ENCODE results near the gene DGAT2L6.

Gene DGAT2L6, protein sequence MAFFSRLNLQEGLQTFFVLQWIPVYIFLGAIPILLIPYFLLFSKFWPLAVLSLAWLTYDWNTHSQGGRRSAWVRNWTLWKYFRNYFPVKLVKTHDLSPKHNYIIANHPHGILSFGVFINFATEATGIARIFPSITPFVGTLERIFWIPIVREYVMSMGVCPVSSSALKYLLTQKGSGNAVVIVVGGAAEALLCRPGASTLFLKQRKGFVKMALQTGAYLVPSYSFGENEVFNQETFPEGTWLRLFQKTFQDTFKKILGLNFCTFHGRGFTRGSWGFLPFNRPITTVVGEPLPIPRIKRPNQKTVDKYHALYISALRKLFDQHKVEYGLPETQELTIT

DNA sequence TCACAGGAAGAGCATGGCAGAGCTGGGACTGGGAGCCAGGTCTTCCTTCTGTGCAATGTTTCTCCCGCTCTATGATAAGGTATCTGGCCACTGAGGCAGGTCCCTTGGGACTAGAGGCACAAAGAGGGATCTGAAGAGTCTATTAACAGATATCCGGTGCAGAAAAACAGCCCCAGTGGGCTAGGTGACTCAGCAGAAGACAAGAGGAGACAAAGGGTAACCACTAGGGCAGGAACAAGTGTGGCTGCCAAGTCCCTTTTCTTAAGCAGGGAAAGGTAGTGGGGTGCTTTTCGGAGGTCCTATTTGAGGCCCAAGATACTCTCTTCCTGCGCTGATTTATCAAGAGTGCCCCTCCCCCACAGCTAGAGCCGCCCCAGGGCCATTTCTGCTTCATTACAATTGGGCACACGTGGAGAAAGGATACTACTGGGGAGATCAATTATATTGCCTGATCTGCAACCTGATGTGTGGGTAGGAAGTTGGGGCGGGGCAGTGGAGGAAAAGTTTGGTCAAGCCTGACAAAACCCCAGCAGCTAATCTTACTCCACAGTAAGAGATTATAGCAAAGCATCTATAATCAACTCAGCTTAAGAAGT lies at the start of gene DGAT2L6:
DGAT2L6 (plus strand) TSS at position 546 of the 596 bp plus-strand sequence. CDS start 100 bp downstream, outside the sequence.
- no peak for DNase-seq

DNA sequence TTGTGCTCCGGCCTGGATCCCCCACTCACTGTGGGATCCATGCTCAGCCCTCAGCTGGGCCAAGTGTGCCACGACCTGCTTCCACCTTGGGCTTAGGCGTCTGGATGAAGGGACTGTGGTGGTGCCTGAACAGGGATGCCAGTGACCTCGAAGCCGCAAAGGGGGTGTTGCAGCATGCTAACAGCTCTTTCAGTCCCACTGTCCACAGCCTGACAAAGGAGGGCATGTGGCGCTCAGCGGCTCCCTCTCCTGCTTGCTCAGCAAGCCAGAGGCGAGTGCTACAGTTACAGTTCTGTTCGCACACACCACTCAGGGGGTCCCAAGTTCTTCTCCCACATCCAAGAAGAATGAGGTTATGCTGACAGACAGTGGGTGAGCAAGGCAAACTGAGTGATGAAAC lies 49.2 kb upstream of the DGAT2L6 start:
- no peak for DNase-seq

DNA sequence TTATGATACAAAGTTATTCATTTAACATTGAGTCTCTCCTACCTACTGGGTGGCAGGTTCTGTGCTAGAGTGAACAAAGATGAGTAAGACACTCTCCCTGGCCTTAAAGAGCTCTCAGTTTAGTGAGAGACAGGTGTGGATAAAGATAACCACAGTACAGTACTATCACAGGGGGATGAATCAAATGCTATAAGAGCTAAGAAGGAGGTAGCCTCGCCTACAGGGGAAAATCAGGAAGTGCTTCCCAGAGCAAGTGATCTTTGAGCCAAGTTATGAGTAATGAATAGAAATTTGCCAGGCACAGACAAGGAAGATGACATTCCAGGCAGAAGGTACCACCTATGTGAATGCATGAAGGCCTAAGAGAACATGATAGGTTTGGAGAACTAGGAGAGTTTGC lies 47.5 kb upstream of the DGAT2L6 start:
- no peak for DNase-seq

DNA sequence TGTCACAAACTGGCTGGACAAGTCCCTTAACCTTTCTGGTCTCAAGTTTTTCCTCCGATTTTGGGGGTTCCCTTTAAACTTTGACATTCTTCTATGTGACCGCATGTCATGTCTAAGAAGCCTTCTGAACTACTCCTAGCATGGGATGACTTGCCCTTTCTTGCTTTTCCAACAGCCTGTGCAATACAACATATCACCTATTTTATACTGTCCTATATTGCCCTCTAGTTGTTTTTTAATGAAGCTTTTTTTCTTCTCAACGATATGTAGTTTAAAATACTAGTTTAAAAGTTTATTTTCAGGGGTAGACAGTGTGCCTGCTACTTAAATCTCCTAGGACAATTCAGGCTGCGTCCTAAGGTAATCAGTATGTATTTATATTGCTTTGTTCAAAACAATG lies 45.1 kb upstream of the DGAT2L6 start:
- DNase-seq = no peak

DNA sequence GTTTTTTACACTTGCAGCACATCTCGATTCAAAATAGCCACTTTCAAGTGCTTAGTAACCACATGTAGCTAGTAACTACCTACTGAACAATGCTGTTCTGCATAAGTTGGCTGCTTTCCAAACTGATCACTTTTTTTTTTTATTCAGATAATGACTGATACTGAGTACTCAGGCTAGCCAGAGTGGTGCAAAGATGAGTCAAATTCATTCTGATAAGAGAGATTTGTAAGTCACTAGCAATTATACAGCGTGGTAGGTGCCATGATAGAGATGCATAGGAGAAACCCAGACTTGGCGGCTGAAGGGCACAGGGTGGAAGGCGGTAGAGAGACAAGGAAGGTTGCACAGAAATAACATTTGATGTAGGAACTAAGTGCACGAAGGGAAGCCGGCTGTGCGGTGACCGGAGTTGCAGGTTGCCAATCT lies 44.4 kb upstream of the DGAT2L6 start:
- DNase-seq = peak; percentile 30

DNA sequence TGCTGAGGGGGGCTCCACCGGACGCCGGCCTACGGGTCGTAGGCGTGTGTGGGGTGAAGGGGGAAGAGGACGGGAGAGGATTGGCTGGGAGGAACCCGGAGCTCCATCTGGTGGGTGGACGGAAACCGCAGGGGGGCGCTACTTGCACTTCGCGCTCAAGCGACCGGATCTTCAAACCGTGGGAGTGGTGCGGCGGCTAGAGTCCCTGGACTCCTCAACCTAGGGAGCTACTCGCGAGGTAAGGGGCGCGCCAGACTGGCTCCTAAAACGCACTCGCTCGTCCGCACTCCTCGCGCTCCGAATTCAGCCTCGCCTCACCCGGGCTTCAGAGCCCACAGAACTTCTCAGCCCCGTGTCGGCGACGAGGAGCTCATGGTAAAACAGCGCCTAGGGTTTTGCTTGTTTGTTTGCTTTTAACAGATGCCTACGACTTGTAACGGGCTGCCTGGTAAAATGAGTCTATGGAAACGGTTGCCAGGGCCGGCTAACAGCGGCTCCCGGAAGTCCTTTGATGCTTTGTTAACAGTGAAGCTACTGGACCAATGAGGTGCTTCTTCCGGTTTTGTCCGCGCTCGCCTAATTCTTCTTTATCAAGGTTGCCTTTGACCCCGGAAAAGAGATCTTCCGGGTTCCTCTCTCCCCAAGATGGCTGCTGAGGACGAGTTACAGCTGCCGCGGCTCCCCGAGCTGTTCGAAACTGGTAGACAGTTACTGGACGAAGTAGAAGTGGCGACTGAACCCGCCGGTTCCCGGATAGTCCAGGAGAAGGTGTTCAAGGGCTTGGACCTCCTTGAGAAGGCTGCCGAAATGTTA lies 43.8 kb upstream of the DGAT2L6 start, which contains the start of gene IGBP1:
IGBP1 (plus strand) TSS at position 145 of the 813 bp plus-strand sequence; CDS start at position 646, 501 bp downstream.
- peak; percentile 74 for DNase-seq

DNA sequence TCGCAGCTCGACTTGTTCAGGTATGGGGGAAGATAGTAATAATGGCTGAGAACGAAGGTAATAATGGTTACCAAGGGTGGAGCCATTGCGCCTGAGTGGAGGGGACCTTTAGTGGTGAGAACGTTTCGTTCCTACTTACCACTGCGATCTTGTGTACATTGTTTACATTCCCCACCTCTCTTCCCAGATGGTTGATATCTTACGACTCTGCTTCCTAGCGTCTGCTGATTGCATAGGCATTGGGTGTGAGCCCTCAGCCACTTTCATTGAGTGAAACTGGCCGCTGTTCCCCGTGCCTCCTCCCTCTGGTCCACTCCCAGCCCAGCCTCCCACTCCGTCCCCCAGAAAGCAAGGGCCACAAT lies 43.2 kb upstream of the DGAT2L6 start:
- DNase-seq = no peak

DNA sequence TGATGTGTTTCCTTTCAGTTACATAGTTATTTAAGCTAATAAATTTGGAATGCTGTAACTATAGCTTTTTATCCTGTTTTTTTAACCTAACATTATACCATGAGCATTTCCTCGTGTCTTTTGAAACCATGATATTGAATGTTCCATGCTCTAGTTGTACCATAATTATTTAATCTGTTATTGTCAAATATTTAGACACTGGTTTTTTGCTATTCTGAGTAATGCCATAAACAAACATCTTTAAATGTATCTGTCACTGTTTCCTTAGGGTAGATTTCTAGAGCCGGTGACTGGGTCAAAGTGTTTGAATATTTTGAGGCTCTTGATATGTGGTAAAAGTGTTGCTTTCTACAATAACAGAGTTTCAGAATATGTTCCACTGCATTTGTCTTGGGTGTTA lies 38.7 kb upstream of the DGAT2L6 start:
- no peak for DNase-seq

DNA sequence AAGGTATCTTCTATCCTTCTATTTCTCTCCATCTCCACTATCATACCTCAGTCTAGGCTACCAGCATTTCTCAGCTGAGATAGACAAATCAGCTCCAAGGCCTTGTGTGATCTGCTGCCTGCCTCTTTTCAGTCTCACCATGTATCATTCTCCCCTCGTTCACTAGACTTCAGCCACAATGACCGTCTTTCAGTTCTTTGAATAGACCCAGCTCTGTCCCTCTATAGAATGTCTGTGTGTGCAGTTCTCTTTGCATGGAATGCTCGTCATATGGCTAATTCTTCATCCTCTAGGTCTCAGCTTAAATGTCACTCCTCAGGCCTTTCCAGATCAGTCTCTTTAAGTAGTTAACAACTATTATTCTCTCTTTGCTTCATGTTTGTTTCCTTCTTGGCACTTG lies 37.5 kb upstream of the DGAT2L6 start:
- DNase-seq = no peak

DNA sequence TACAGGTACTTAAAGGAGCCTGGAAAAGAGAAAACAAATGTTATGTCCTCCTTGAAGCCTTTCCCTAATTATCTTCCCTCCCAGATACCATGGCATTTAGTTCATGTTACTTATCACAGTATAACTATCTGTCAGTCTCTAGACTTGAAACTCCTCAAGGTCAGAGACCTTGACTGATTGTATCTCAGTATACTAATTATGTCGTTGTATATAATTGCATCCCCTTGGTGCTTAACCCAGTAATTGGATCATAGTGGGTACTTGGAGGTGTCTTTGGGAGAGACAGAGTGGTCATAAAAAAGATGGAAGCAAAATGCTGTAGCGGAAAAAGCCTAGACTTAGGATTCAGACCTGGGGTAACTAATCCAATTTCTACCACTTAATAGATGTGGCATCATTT lies 35.9 kb upstream of the DGAT2L6 start:
- DNase-seq = no peak

DNA sequence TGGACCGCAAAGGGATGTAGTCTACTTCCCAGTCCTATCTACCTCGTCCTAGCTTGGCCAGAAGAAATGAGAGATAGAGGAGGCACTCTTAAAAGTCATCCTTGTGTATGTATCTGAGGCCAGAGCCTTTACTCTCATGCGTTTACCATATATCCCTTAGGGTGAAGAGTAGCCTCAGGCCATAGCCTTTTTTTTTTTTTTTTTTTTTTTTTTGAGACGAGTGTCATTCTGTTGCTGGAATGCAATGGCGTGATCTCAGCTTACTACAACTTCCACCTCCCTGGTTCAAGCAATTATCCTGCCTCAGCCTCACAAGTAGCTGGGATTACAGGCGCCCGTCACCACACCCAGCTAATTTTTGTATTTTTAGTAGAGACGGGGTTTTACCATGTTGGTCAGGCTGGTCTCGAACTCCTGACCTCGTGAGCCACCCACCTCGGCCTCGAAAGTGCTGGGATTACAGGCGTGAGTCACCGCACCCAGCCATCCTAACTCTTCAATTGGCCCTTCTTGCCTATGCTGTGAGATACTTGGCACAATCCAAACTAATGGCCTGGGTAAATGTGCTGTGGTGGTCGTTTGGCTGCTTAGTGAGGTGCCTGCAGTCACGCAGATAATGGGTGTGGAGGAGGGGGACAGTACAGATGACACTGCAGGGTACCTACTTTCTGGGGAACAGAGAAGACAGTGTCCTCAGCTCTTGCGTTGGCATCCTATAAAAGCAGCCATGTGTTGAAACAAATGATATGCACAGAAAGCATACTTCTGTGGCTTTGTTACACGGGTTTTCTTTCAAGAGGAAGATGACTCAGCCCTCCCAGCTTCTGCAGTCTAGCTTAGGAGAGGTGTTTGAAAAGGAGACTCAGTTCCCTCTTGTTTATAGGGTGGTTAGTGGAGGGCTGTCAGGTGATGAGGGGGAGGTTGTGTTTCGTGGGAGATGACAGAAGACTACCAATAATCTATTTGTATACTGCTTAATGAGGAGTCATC lies 10.4 kb upstream of the DGAT2L6 start:
- no peak for DNase-seq

DNA sequence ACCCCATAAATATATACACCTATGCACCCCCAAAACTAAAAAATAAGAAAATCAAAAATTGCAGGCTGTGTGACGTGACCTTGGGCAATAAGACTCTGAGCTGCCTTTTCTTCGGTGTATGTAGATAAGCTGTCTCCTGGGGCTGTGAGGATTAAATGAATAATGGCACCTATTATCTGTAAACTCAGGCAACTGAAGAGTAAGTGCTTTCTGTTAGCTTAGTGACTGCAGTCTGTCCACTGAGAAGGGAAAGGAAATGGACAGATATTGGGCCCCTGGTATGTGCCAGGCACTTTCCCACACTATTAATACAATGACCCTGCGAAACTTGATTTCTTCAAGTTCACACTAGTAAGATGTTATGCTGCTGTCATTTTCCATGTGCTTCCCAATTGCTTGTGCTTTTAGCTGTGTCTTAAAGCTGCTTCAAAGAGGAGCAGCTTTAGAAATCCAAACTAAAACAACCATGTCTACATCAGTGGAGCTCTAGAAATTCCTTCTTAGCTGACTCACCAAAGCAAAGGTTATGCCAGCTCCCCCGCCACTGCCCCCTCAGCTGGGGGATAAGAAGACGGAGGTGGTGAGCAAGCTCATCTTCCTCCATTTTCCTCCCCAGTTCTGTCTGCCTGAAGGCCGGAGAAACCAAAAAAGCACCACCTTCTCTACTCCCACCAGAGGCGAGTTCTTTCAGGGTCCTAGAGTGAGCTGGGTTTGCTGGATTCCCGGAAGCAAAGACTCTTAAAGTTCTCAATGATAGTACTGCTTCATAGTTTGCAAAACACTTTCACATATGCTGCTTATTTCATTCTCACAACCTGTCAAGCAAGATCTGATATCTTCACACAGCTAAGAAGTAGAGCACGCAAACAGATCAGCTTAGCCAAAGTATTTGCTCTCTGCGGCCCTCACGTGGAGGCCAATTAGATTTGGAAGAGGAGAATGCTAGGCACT lies 8.8 kb upstream of the DGAT2L6 start:
- DNase-seq = no peak

DNA sequence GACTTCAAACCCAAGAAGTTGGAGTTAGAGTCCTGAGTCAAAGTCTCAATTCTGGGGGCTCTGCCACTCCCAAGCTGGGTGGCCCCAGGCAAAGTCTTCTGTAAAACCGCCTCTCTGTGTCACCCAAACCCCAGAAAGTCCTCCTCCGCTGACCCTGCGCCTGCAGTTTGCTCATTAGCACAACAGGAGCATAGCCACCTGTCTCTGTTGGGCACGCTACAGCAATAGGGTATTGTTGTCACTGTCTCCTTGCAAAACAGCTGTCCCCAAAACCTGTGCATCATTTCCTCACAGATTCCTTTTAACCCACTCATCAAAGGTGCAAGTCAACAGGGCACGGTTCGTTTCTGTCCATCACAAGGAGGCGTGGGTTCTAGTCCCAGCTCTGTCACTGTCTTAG lies 8.0 kb upstream of the DGAT2L6 start:
- DNase-seq = no peak

DNA sequence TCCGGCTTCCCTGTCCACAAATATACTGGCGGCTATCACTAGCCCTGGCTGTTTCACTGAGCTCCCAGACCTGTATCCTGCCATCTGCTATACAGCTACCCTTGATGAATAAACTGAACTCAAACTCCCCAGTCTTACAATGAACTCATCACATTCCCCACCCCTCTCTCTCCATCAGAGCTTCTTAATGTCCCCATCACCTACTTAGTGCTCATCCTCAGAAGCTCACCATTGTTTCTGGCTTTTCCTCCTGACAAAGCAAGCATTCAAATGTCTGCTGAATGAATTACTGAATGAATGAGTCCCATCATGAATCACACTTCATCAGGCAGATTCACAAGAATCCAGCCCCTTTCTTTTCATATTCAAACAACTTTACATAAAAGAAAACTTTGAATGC lies 5.7 kb upstream of the DGAT2L6 start:
- DNase-seq = no peak

DNA sequence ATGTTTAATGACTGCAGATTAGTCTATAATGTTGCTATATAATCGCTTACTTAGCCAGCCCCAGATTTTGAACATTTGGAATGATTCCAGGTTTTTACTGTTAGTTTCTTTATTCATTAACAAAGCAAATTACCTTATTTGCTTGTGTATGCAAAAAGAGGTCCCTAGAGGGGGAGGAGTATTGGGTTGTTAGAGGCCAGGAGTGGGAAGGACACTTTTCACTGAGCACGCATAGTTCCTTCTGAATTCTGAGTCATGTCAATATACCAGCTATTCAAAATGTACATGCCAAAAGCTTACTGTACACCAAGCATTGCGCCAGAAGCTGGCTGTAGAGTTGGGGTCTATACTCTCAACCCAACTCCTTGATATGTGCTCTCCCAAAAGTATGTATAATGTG lies 5.1 kb upstream of the DGAT2L6 start:
- DNase-seq = no peak

DNA sequence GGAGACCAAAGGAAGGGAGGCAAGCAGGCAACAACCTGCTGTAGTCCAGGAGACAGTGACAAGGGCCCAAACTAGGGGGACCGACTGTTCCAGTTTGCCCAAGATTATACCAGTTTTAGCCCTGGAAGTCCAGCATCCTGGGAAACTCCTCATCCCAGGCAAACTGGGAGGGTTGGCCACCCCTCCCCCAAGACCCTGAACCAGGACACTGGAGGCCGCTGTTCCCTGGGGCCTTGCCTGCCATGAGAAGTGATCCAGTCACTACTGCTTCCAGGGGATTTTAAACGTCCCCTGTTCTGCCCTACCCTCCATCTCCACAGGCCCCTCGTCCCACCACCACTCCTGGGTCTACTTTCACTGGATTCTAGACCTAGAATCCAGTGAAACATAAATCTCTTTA lies 4.3 kb upstream of the DGAT2L6 start:
- DNase-seq = no peak

DNA sequence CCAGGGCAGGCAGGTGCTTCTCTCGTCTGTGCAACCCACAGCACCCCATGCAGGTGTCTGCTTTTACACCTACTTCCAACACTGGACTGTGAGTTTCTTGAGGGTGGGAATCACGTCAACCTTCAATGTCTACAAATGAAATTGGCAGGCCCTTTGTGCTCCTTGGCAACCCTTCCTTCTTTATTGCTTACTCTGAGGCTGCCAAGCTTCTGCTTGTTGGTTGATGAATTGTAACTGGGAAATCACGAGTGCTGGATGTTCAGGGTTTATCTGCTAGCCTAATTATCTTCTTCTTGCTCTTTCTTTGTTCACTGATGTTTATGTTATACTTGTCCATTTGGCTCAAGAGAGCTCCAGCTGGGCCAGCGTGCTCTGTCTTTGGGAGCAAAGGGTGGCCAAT lies 2.5 kb upstream of the DGAT2L6 start:
- DNase-seq = no peak

DNA sequence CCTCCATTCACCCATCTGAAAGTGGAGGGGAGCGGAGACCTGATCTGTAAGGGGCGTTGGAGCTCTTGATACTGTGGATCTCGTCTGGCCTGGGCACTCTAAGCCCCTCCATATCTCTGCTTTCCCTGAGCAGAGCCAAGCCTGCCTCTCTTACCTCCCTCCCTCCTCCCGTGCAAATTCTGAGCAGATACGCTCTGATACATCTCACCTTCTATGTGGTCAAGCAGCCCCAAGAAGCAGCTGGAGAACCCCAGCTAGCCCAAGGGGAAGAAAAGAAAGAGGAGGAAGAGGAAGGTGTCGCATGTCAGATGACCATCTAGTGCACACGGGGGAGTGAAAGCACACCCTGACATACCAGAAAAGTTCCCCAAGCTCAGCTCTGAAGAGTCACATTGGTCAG lies 1.9 kb upstream of the DGAT2L6 start:
- DNase-seq = no peak

DNA sequence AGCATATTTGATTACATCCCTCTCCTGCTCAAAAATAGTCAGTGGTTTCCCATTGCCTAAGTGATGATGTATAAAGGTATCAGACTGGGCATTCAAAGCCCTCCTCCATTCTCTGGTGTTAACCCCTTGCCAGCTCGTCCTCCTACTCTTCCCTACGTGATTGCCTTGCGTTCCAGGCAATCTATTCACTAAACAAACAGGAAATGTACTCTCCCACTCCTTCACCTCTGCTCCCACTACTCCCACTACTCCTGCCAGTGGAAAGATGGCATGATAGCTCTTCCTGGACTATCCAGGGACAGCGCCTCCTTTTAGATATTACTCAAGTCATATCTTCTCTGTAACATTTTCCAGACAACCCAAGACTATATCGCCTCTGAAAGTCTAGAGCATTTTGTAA lies 5.8 kb downstream of the DGAT2L6 start:
- no peak for DNase-seq

DNA sequence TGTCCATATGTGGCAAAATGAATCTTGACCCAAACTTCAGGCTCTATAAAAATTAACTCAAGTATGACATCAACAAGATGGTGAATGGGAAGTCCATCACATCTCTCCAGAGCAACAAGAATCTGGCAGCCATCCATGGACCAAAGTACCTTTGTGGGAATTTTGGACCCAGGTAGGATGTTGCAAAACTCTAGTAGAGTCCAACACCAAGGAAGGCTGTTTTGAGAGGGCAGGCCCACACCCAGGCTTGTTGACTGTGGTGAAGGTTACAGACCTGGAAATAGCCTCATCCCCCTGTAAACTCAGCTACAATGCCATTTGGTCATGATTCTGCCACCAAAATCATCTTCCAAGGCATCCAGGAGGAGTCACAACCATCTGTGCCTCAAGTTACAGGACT lies 12.9 kb downstream of the DGAT2L6 start:
- DNase-seq = no peak

DNA sequence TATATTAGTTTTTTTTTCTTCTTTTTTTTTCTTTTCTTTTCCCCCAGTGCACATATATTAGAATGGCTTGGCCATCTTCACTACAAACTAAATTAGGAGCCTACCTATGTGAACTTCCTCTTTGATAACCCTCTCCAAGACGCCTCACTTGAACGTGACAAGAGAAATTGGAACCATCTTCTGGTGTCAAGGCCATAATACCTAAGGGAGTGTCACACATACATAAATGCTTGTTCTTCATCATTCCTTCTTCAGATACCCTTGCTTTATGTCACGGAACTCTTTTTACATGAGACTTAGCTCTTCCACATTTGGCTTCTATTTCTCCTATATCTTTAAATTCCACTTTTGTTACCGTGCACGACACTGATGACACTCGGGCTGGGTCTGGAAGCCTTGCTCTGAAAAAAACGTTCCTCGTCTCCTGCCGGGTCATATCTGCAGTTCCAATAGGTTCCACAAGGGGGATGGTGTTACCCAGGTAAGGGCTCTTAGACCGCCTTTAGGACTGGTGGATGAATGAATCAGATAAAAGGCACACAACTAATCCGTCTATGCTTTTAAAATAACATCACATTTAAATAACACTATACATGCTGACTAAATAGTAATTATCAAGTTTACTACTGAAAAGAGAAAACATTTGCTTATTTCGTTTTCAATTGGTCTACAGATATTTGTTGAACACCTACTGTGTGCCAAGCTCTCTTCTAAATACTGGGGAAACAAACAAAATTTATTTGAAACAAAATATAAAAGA lies 19.9 kb downstream of the DGAT2L6 start:
- DNase-seq = peak; percentile 30

Data from stimulated activated naive CD4-positive, alpha-beta T cell treated with Interleukin-2 at 50 U/mL for 16 hours (primary cell).